Measurements from ENCODE around the gene NLGN4X.

GRCh38 chrX:6227453-6227835 lies 1.2 kb downstream of the NLGN4X start:
- TF ChIP-seq, protein P1, sequence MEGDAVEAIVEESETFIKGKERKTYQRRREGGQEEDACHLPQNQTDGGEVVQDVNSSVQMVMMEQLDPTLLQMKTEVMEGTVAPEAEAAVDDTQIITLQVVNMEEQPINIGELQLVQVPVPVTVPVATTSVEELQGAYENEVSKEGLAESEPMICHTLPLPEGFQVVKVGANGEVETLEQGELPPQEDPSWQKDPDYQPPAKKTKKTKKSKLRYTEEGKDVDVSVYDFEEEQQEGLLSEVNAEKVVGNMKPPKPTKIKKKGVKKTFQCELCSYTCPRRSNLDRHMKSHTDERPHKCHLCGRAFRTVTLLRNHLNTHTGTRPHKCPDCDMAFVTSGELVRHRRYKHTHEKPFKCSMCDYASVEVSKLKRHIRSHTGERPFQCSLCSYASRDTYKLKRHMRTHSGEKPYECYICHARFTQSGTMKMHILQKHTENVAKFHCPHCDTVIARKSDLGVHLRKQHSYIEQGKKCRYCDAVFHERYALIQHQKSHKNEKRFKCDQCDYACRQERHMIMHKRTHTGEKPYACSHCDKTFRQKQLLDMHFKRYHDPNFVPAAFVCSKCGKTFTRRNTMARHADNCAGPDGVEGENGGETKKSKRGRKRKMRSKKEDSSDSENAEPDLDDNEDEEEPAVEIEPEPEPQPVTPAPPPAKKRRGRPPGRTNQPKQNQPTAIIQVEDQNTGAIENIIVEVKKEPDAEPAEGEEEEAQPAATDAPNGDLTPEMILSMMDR (IDR thresholded peaks at IDR 0.05): no peak
- no peak for TF ChIP-seq POLR2A (IDR thresholded peaks at IDR 0.05)

Data from uterus (tissue), 2 donors.